HT-29 (cell line): Measurements from ENCODE around the gene METTL3. TPM values are rescaled to one million over a fixed set of nuclear protein-coding genes. Genes with fewer than 3 reads are reported as not detected.

ENCODE experiments used
- DNase-seq: peaks from one replicate; pipeline ENCODE4 v3.0.0-alpha.2; 2015; ENCODE audit warnings: low spot score
- total RNA-seq: library from RNA; depleted of rRNA; stranded (reverse); fragments of >200 nt; shearing (Covaris generic); gene quantifications from 2 replicates; pipeline ENCODE4 v1.2.3, GENCODE V29; 2014

METTL3 gene
- total RNA-seq, 1 experiment from 2014 or later, result 41.0 TPM

DNA sequence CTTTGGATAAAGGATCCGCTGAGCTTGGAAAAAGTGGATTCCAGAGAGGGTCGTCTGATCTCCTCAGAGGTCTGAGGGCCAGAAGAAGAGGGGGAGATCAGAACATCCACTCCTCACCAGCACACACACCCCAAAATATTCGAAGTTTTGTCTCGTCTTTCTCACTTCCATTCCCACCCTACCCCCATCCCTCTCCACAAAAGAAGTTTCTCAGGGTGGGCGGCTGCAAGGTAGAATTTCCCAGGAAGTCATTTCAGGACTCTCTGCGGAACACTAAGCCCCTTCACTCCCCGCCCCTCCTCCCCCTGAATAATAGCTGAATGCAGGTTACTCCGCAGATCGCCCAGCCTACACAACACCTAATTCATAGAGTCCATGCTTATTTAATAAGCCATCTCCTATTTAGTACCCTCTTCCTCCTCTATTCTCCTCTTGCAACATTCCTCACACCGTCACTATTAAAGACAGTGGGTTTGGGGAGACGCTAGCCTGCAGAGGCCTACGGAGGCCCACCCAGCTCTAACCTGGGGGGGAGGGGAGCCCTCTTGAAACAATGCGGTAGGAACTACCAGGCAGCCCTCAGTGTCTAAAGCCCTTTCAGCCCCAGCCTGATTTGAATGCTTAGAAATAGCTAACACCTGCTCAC, 15.7 kb upstream of the METTL3 start:
- DNase-seq, result no peak

DNA sequence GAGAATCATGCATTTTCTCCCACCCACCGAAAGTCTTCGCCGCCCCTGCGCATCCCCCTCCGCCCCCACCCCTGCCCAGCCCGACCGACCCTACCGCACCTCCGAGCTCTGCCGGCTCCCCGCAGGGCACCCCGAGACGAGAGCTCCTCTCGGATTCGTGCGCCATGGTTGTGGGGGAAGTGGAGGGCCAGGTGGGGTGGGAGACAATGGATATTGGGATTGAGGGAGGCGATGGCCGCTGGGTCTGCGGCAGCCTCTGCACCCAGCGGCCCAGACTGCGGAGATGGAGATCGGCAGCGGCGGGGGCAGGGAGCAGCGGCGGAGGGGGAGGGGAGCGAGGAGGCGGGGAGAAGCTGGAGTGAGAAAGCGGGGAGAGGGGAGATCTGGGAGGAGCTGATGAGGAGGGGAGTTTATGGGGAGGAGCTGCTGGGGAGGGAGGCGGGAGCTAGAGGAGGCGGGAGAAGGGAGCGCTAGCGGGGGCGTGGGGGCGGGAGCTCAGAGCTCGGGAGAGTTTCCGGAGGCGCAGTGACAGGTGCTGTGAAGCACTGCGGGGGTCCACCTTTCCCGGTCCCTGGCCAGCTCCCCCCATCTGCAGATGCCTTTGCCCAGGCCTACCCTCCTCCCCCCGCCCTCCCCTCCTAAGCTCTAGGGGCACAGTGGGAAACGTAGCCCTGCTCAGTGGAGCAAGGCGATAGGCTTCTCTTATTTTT, 15.0 kb upstream of the METTL3 start, which contains the start of gene SALL2:
TSS of gene SALL2 (minus strand) at position 385 of the 710 bp plus-strand sequence. CDS start at position 166, 219 bp downstream.
- DNase-seq, result no peak

DNA sequence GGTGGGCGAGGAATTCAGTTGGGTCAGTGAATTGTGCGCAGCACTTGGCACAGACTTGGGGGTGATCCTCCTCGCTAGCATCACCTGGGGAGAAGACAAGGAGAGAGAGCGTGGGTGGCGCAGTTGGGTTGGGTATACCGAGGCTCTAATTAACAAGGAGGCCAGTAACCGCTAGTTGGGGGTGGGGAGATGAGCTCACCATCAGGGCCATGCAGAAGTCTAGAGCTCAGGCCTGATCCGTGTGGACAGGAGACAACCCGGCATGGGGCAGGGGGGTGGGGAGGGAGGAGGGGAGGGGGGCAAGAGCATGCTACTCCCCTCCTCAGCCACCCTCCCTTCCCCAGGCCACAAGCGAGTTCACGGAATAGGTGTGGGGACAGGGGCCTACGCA, 14.4 kb upstream of the METTL3 start:
- no peak for DNase-seq

DNA sequence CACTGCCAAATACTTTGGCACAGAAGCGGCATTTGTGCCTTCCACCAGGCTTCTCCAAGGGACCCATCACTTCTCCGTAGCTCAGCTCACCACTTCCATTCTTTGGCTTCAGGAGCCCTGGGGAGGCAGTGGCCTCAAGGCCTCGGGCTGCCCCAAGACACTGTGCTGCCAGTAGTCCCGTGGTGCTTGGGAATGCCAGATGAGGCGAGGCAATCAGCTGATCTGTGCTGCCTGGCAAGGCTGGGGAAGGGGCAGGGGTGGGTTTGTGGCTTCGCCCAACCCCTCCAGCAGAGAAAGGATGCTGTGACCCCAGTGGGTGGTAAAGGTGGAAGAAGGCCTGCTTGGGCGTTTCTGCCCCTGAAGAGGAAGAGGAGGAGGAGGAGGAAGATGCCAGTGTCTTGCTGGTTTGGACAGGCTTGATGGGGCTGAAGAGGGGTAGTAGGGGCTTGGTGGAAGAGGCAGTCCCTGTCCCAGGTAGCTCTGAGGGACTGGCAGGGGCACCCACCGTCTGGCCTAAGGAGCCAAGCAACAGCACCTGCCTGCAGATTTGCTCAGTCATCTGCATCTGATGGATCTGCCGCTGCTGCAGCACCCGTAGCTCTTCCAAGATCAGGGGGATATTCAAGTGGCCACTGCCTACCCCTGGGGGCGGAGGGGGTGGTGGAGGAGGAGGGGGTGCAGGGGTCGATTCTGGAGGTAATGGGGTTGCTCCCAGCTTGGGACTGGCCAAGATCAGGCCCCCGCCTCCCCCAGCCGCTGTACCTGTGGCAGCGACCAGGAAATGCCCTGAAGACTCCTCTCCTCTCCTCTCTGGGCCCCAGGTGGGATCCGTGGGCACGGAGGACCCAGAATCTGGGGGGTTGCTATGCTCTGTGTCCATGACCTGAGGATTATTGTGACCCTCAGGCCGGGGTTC, 13.7 kb upstream of the METTL3 start:
- no peak for DNase-seq

DNA sequence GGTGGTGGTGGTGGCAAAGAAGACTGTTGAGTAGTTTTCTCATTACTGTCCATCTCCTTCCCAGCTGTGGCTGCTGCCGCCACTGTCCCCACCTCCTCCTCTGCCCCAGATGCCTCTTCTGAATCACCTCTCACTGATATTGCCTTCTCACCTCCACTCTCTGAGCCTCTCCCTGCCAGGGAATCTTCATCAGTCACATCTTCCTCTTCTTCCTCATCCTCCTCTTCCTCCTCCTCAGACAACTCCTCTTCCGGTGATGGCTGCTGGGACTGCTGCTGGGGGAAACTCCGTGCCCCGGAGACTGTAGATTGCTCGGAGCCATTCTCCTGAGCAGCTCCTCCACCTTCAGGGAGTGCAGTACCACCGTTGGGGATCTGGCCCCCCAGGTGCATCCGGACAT, 12.1 kb upstream of the METTL3 start:
- no peak for DNase-seq

DNA sequence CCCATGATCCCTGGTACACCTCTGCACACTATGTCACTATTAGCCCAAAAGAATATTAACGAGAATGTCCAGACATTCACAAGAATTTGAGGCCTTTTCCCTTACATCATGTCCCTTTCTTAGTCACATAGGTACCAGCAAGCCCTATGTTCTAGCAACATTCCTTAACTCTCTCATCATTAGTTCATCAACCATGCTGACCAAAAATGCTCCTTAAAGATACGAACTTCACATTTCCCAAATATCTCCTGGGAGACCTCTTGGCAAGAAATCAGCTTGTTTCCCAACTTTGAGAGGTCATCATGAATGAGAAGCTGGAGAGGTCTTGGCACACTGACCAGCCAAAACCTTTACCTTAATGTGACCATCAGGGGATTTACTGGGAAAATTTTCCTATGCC, 10.4 kb upstream of the METTL3 start:
- no peak for DNase-seq

DNA sequence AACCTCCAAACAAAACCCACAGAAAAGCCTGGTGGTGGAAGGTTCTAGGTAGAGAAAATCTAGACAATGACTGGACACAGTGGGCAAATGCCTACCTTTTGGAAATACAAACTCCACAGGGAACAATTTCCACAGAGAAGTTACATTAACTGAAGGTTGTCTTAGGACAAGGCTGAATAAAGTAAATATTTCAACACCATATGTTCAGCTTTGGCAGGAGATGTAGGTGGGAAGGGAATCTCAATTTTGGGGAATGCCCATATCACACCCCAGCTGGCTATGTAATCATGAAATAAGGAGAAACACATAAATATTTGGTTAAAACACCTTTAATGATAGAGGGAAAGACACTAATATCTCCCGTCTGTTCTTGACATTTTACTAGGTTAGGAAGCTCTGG, 9.6 kb upstream of the METTL3 start:
- no peak for DNase-seq

DNA sequence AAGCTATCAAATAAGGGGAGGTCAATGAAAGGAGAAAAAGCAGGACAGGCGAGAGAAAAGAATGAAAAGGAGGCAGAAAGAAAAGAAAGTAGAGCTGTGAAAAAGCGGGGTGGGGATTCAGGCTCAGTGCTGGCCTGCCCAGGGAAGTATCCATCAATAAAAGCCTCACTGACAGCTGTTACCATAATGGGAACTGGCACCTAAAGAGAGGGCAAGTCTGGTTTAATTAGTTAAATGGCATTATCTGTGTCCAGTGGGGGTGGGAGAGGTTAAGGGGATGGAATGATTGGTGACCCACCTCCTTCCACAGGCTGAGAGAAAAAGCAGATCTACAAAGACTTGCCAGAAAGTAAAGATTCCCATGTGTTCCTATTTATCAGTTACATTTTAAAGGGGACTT, 7.6 kb upstream of the METTL3 start:
- no peak for DNase-seq

DNA sequence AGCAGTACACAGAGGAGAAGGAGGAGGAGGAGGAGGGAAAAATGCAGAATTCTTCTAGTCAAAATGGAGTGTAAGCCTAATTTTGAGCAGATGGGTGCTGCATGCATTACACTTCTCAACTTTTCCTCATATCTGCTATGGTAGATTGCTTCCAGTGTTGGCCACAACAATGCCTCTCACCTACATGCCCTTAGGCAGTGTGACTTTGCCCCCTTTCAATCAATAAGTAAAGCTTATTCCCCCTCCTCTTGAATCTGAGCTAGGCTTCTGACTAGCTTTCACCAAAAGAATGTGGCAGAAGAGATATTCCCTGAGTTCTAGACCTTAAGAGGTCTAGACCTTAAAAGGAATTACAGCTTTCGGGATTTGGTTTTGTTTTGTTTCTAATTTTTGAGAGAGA, 3.2 kb upstream of the METTL3 start:
- DNase-seq, result no peak

DNA sequence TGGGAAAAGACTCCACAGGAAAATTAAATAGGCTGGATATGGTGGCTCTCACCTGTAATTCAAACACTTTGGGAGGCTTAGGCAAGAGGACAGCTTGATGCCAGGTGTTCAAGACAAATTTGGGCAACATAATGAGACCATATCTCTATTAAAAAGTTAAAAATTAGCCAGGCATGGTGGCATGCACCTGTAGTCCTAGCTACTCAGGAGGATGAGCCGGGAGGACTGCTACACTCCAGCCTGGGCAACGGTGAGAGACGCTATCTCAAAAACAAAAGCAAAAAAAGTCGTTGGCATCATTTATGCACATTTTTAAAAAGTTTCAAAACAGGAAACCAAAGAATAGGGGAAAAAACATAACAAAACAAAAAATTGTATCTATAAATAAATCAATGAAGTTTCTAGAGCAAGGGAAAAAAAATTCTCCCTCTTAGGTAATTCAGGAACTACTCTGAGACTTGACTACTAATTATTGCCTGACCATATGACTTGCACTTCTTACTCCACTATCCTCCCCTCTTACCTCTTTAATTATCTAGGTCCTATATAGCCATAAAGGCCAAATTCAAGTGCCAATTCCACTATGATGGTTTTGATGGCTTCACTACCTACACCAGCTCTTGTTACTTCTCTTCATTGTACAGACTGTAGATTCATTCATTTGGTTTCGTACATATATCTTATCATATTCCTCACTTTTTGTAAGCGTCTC, 1.6 kb downstream of the METTL3 start:
- DNase-seq, result no peak

DNA sequence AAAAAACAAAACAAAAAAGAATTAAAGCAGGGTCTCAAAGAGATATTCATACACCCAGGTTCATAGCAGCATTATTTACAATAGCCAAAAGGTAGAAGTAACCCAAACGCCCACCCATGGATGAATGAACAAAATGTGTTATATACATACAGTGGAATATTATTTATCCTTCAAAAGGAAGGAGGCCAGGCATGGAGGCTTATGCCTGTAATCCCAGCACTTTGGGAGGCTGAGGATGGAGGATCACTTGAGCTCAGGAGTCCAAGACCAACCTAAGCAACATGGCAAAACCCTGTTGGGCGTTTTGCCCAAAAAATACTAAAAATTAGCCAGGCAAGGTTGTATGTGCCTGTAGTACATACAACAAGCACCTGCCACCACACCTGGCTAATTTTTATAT, 4.6 kb downstream of the METTL3 start:
- no peak for DNase-seq

DNA sequence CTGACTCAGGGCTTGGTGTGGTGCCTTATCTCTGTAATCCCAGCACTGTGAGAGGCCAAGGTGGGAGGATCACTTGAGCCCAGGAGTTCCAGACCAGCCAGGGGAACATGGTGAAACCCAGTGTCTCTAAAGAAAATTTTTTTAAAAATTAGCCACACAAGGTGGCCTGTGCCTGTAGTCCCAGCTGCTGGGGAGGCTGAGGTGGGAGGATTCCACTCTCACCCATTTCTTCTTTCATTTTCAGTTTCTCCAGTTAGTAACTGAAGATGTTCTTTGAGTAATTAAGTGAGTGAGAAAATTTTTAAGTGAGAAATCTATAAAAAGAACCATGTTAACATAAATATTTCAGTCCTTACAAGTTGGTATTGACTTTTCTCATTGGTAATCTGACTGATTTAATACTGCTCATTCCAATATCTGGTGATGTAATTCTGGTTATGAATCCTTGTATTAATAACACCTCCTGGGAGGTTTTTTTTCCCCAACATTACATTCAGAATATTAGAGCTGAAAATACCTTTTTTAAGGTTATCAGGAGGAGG, 6.1 kb downstream of the METTL3 start:
- DNase-seq, result no peak

DNA sequence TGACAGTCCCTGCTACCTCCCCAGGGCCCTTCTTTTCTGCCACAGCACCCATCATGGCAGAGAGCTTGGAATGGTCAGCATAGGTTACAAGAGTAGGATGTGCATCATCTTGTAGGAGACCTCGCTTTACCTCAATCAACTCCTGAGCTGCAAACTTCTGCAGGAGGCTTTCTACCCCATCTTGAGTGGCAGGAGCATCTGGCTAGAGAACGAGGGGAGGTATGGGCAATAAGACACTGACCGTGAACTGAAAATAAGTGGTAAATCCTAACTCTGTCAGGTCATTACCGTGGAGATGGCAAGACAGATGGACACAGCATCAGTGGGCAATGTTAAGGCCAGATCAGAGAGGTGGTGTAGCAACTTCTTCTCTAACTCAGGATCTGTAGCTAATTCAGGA, 7.8 kb downstream of the METTL3 start:
- no peak for DNase-seq

DNA sequence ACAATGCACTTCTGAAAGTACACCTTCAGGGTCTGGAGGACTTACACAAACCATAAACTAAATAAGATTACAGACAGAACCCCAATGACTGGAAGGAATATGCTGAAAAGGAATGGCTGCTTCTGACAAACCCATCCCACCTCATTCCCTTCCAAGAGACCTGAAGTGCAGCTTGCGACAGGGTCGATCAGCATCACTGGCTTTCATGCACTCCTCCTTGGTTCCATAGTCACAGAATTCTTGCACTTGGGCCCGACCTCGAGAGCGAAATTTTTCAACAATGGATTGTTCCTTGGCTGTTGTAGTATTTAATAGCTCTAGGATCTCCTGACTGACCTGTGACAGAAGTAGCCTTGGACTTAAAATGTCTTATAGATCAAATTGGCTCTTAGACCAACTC, 9.6 kb downstream of the METTL3 start:
- DNase-seq, result no peak

DNA sequence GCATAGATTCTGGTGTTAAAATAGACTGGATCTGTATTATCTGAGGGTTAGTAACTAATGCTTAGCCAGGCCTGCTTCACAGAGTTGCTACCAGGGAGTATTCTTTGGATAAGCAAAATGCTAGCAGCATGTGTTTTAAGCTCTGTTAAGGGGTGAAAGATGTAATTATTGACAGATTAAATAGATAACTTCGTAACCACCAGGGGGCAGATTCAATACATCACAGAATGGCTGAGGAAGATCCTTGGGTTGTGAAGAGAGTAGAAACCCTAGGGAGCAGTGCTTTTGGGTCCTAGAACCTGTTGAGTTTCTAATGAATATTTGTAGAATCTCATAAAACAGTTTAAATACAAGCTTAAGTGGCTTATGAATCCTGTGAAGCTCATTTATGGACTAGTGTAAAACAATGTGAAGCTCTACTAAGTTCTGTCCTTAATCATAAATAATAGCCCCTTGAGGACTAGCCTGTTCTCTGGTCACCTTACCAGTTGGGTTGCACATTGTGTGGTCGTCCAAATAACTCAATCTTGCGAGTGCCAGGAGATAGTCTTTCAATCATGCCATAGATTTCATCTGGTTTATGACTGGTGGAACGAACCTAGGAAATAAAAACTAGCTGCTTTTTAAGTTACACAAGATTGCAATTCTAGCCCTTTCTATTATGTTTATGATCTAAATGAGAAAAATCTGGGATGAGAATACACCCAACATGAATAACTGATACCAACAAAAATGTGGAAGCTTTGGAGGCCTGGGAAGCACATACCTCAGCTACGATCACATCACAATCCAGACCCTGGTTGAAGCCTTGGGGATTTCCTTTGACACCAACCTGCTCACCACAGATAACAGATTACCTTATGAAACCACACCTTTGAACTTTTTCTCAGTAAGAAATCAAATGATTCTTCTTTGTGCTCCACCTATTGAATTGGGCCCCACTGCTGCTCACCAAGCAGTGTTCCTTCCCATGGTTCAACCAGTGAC, 12.3 kb downstream of the METTL3 start:
- DNase-seq, result peak; percentile 38

DNA sequence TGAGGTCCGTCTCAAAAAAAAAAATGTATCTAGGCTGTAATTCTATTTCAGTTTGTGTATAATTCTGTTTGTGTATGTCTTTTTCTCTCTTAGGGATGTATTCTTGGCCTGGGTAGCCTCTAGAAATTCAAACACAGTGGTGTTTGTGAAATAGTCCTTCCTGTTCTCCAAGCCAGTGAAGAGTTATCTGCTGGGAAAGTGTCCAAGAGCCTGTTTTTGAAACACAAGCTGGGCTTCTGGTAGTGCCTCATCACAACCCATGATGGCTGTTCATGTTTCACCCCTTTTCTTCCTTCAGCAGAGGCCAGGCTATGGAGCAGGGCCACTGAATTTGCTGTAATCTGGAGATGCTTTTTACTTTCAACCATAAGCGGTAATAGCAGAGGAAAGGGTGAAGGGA, 14.7 kb downstream of the METTL3 start:
- no peak for DNase-seq

DNA sequence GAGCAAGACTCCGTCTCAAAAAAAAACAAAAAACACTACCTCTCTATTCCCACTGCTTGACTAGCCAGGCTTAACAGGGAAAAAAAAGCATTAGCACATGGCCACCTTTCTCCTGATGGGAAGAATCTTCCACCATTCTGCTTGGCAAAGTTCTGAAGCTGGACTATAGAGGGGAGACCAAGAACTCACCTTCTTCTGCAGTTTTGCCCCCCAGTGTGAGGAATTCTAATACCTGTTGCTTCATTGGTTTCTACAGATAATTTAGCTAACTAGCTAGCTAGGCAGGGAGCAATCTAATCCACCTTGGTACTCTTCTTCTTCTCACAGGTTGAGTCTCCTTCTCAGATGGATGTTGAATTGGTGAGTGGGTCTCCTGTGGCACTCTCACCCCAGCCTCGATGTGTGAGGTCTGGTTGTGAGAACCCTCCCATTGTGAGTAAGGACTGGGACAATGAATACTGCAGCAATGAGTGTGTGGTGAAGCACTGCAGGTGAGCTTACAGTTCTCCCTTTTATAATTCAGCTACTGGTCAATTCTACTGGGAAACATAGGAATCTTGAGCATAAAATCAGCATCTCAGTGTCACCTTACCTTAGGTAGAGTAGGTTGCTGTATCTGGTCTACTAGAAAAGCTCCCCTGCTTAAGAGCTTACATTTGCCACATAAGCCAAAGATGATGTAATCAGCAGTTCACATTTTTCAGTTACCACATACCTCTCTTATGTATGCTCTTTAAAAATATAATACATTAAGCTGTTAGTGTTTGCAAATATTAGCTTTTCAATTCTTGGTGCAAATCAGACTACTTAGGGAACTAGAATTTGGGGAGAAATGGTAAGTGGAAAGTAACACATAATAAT, 16.0 kb downstream of the METTL3 start:
- DNase-seq, result no peak

DNA sequence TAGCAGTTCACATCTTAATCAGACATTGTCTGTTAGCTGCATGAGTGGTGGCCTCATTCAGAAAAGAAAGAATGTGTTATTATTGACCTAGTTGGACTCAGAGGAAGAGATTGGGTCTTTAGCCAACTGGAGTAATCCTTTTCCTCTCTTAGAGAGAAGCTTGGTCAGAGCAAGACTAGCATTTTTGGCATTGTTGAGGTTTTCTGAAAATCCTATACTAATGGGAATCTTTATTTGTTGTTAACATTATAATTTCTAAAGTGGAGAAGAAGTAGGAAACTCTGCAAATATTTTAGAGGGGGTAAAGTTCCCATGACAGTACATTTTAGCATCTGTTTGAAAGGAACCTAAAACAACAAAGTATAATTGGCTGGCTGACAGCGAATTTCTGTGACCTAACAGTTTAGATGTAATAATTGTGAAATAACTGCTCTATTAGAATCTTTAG, 24.5 kb downstream of the METTL3 start:
- no peak for DNase-seq
